MM.1S (cell line): ENCODE results near the gene MAGI1.

Experiments used
- EZH2 ChIP-seq: fragments of 300-600 bp; sonication (generic); optimal IDR thresholded peaks from 2 replicates; pipeline ENCODE3; 2017; ENCODE audit warnings: low read depth, mild to moderate bottlenecking, antibody characterized with exemption, low read length, mixed read lengths
- EZH2phosphoT487 ChIP-seq: fragments of 300-600 bp; sonication (generic); IDR thresholded peaks from 2 replicates; pipeline ENCODE4 v1.6.1; 2018; ENCODE audit warnings: antibody characterized with exemption, low read length
- TF ChIP-seq, protein P1 (sequence below): fragments of 300-600 bp; sonication (generic); IDR thresholded peaks from 2 replicates; pipeline ENCODE4 v1.5.1; 2016; ENCODE audit warnings: antibody characterized with exemption, low read length, mixed read lengths

GRCh38 chr3:65829228-65829627 is 209.5 kb downstream of the MAGI1 start:
- TF ChIP-seq, protein P1, sequence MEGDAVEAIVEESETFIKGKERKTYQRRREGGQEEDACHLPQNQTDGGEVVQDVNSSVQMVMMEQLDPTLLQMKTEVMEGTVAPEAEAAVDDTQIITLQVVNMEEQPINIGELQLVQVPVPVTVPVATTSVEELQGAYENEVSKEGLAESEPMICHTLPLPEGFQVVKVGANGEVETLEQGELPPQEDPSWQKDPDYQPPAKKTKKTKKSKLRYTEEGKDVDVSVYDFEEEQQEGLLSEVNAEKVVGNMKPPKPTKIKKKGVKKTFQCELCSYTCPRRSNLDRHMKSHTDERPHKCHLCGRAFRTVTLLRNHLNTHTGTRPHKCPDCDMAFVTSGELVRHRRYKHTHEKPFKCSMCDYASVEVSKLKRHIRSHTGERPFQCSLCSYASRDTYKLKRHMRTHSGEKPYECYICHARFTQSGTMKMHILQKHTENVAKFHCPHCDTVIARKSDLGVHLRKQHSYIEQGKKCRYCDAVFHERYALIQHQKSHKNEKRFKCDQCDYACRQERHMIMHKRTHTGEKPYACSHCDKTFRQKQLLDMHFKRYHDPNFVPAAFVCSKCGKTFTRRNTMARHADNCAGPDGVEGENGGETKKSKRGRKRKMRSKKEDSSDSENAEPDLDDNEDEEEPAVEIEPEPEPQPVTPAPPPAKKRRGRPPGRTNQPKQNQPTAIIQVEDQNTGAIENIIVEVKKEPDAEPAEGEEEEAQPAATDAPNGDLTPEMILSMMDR, result no peak
- TF ChIP-seq EZH2phosphoT487 (no peak), EZH2 (no peak)
